Activated gamma-delta T cell treated with anti-CD3 and anti-CD28 coated beads, Interleukin-2, amount 50 U/mL, for 16 hours (primary cell): ENCODE results near the gene KRT76.

Experiments used
- DNase-seq: peaks from one replicate; pipeline ENCODE4 v3.0.0-alpha.2; 2020; ENCODE audit warnings: low read depth

The KRT76 gene

DNA sequence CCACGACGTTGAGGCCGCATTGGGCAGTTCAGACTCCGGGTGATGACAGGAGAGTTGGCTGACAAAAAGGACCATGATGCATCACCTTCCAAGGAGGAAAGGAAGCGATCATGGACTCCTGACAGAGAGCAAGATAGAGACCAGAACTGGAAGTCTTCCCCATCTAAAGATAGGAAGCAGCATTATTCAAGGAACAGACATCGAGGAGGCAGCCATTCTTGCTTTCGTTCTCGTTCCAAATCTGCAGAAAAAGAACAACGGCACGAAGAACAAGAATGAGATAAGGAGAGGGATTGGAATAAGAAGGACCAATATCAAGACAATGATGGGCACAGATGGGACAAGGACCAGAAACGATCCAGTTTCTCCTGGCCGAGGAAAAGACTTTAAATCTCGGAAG, 46.8 kb downstream of the KRT76 start:
- DNase-seq: no peak

GRCh38 chr12:52729147-52729546, 48.0 kb downstream of the KRT76 start:
- no peak for DNase-seq

GRCh38 chr12:52728374-52728773, 48.8 kb downstream of the KRT76 start:
- DNase-seq: no peak

GRCh38 chr12:52727037-52727436, 50.1 kb downstream of the KRT76 start:
- no peak for DNase-seq

DNA sequence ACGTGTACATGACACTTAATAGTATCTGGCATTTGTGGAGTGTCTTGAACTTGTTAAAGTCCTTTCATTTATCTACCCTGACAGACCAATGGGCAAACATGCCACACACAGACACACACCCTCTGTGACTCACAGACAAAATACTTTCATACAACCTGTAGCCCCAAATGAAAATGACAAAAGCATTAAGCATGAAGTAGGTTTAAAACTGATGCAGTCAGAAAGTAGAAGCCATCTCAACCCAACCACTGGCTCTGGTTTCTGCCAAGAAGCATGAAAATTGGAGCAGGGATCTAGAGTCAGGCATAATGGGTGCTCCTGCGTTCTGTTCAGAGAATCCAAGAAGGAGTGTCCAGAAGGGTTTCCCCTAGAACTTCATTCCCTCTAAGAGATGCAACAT, 50.7 kb downstream of the KRT76 start:
- DNase-seq: no peak

DNA sequence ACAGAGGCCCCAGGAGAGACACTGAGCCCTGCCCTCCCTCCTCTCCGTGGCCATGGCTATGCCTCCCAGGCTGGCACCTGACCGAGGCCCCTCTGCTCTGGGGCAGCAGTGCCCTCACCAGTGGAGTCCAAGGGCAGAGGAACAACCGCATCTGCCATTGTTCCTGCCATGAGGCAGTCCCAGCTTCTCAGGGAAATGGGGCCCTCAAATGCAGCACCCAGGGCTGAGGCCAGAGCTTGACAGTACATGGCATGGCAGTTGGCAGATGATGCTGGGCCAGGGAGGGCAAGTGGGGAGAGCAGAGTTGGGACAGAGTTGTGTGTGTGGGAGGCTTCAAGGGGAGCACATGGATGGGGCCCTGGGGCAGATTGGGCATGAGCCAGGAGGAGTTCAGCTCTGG, 52.8 kb downstream of the KRT76 start:
- DNase-seq: no peak

- DNase-seq: no peak
Measured at GRCh38 chr12:52722680-52723079, 54.5 kb downstream of the KRT76 start.

- DNase-seq: no peak
Measured at GRCh38 chr12:52721838-52722470, 55.2 kb downstream of the KRT76 start.

- DNase-seq: no peak
Measured at GRCh38 chr12:52720365-52720886, 56.7 kb downstream of the KRT76 start.
